ACHN (cell line): Measurements from ENCODE around the gene GPR17.

Source experiments
- DNase-seq: peaks from one replicate; pipeline ENCODE4 v3.0.0-alpha.2; 2015
- in situ Hi-C: cut with HindIII; loops from 2 replicates; pipeline ENCODE4 v1.10.0; 2017; ENCODE audit warnings: low sequenced_read_pairs, low pct_ligation_motif_present, low pct_unique_long_range_greater_than_20kb

Gene GPR17

DNA sequence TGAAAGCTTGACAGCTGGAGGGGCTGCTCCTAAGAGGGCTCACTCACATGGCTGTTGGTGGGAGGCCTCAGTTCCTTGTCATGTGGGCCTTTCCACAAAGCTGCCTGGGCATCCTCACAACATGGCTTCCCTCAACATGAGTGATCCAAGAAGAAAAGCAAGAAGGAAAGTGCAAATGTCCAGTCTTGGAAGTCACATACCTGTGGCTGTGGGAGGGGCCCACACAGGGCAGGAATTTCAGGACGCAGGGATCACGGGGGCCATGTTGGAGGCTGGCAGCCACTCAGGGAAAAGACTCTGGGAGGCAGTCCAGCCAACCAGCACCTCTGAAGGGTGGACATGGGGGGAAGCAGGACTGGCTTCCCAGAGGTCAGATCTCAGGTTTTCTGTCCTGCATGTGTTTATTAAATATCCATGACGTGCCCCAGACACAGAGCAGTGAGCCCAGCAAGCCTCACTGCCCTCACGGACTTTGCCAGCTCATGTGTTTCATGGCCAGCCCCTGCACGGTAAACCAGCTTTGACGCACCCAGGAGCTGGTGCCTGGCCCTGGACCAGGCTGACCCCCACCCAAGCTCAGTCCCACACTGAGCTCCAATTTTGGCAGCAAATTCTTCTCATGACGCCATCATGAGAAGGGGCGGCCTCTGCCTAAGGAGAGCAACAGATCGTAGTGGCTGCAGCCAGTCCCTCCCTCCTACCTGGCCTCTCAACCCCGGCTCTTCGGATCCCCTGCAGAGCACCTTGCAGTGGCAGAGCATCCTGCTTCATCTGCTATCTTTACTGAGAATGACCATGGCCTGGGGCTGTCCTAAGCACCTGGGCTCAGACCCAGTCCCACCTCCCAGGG lies 34.7 kb upstream of the GPR17 start:
- in situ Hi-C loops, result no loop called here
- DNase-seq, result no peak

DNA sequence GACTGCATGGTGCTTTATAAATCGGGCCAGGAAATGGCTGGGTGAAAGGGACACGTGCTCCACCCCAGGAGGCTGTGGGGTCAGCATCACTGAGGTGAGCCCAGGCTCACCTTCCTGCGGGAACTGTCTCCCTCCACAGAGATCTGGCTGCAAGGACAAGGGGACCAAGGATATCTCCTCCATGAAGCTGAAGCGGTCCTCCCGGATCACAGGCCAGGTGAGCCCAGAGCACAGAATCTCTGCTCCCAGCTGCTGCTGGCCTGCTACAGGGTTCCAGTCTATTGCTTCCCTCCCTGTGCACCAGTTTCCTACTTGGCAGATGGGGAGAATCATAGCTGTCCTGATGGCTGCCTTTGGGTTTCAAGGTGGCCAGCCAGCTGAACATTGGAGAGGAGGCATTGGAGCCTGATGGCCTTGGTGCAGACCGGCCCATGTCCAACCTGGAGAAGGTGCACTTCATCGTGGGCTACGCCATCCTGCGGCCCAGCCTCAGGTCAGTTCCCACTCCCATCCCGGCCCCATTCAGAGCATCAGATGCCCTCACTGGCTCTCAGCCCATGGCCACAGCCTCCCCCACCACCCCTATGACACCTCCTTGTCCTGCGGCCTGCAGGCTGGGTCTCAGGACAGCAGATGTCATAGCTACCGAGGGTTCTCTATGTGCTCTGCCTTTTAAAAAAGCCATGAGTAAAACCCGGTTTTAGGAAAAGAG lies 33.7 kb upstream of the GPR17 start:
- DNase-seq, result no peak
- in situ Hi-C loops, result no loop called here

DNA sequence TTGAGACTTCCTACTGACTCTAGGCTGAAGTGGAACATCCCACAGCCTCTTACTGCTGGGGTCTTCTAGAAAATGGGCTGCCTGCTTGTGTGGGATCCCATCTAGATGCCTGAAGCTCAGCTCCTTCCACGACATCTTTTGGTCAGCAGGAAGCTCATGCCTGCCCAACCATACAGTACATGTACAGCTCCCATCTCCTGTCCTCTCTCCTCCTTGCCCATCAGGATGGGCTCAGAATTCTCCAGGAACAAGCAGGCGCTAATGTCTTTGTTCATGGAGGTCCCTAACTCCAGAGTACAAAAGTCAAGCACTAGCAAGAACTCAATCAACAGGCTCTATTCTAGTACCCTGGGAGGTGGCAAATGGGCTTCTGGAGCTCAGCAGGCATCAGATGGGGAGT lies 31.7 kb upstream of the GPR17 start:
- DNase-seq, result no peak
- in situ Hi-C loops, result no loop called here

DNA sequence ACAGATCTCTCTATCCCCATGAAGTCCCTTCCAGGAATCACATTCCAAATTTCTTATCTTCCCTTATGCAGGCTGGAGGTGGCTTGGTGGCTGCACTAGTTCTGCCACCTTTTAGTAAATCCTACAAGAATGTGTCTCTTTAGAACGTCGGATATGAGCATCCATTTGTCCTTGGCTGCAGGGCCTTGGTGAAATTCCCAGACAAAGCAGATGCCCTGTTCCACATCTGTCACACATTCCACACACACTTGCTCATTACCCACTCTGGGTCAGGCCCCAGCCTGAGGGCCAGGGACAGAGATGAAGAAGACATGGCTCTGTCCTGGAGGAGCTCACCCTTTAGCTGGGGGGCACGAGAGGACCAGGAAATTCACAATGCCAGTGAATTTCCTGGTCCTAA lies 31.2 kb upstream of the GPR17 start:
- in situ Hi-C loops, result no loop called here
- DNase-seq, result no peak

DNA sequence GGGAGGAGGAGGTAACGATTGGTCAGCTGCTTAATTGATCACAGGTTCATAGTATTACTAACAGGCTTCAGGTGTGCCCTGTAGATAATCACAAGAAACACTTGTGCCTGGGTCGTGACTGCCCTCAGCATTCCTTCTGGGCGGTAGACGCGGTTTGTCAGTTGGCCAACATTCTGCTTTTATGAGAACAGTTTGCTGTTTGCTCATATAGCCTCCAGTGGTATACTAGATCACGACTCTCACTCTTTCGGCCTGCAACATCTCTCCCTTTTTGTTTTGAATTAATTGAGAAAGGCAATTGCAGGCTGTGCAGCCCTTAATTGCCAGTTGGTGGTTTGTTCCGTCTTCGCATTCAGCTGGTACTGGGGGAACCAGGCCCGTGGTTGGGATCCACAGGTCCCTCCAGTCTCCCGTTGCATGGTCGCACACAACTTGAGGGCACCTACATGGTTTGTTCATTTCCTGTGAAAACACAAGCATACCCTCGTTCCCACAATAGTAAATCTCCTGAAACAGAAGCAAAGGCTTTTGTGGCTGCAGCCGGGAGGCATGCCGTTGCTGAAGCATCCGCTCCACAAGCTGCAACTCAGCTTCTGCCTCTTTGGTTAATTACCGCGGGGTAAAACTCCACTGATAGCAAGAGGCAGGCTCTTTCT lies 30.3 kb upstream of the GPR17 start:
- in situ Hi-C loops, result no loop called here
- no peak for DNase-seq

- no peak for DNase-seq
- in situ Hi-C loops, result no loop called here
Observed at GRCh38 chr2:127618551-127619202, 27.3 kb upstream of the GPR17 start.

GRCh38 chr2:127619203-127619590 lies 26.8 kb upstream of the GPR17 start:
- in situ Hi-C loops, result no loop called here

DNA sequence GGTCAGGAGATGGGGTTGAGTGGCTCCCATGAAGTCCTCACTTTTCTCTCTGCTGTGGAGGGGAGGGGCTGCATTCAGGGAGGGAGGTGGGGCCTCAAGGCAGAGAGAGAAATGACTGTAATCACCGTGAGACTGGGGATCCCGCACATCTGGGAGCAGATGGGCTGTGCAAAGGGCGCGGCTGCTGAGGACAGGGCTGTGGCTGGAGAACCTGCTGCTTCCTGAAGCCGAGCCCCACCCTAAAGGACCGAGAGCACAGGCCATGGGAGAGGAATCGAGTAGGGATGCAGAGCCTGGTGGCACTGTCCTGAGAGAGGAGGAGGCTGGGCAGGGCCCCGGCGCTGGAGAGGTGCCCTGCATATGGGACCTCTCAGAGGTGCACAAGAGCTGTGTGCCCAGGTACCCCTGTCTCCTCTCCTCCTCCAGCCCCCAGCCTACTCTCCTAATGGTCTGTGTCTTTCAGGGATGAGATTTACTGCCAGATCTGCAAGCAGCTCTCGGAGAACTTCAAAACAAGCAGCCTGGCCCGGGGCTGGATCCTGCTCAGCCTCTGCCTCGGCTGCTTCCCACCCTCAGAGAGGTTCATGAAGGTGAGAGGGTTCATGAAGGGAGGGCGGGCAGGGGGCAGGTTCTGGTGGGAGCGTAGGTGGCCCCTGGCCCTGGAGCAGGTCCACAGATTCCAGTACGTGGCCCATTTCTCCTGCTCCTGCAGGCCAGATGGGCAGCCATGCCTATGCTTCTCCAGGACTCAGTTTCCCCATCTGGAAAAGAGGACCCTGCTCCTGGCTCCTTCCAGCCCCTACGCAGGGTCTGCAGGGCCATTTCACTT lies 25.9 kb upstream of the GPR17 start:
- no peak for DNase-seq
- in situ Hi-C loops, result no loop called here

More at GRCh38 chr2:127619203-127619590, 26.8 kb upstream of the GPR17 start:
- DNase-seq, result no peak

DNA sequence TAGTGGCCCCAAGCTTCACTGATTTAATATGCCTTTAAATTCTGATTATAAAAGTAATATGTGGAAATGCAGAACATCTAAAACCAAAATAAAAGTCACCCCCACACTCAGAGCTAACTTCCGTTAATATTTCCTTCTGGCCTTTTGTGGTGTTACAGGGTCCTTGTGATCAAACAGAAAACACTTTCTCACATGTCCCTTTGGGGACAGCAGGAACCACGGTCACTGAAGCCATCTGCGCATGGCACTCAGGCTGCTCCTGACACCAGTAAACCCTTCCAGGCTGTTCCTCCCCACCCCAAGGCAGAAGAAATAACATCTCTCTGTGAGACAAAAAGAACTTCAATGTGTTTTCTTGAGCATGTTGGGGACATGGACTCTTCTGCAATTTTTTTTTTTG lies 25.1 kb upstream of the GPR17 start:
- no peak for DNase-seq
- in situ Hi-C loops, result no loop called here

DNA sequence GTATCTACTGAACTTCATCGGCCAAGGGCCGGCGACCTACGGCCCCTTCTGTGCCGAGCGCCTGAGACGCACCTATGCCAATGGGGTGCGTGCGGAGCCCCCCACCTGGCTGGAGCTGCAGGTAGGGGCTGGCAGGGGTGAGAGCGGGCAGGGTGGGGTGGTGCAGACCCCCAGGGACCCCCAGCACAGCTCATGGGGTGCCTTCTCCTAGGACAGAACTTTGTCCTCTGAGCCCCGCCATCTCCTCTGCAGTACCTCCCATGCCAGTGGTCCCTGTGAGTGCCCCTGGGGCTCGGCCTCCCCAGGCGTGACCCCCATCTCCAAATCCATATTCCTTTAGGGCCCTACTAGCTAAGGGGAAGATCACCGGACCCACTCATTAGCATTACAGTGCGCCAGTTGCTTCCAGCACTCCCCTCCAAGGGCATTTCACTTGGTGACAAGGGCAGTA lies 23.9 kb upstream of the GPR17 start:
- in situ Hi-C loops, result no loop called here
- DNase-seq, result no peak

GRCh38 chr2:127622561-127623387 lies 23.2 kb upstream of the GPR17 start:
- in situ Hi-C loops, result no loop called here
- no peak for DNase-seq

DNA sequence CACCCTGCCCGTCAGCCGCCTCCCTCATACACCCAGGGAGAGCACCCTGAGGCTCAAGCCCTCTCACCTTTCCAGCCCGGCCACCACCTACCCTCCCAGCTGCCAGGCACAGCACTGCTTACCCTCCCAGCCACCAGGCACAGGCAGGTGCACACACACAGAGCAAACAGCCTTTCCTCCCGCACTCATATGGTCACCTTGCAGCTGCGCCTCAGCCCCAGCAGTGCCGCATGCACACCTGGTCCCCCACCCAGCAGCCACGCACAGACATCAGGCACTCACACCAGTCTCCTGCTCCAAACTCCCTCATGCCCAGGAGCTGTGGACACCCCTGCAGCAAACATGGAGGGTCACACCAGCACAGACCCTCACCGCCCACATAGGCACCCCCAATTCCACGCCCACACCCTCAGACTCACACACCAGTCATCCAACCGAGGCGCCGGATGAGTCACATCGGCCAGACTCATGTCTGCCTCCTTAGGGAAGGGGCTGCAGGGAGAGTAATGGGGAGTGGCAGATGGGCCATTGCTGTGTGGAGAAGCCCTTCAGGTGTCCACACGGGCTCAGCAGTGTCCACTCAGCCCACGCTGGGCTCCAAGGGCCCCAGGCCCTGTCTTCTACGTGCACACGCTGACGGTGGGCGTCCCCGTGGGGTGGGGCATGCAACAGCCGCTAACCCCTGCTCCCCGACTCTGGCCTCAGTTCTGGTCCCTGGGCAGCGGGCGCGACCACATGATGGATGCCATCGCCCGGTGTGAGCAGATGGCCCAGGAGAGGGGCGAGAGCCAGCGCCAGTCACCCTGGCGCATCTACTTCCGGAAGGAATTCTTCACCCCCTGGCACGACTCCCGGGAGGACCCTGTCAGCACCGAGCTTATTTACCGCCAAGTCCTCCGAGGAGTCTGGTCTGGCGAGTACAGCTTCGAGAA lies 22.3 kb upstream of the GPR17 start:
- in situ Hi-C loops, result no loop called here
- DNase-seq, result peak; percentile 52

GRCh38 chr2:127624320-127624755 lies 21.6 kb upstream of the GPR17 start:
- DNase-seq, result no peak
- in situ Hi-C loops, result no loop called here

- in situ Hi-C loops, result no loop called here
Observed at GRCh38 chr2:127624756-127625571, 21.0 kb upstream of the GPR17 start.

GRCh38 chr2:127625572-127625951 lies 20.4 kb upstream of the GPR17 start:
- in situ Hi-C loops, result no loop called here
- no peak for DNase-seq

More at GRCh38 chr2:127624756-127625571, 21.0 kb upstream of the GPR17 start:
- DNase-seq, result no peak

- in situ Hi-C loops, result no loop called here
- DNase-seq, result no peak
Observed at GRCh38 chr2:127626175-127626574, 19.8 kb upstream of the GPR17 start.
